Spleen (tissue), 11 donors: ENCODE measurements around the gene GPAM. TPM values are rescaled to one million over a fixed set of nuclear protein-coding genes. Genes with fewer than 3 reads are reported as not detected.

Experiments used
- DNase-seq: peaks from one replicate; pipeline ENCODE4 v3.0.0-alpha.2; 2020
- H3K27ac ChIP-seq, 8 donors: fragments of 200-600 bp; sonication (generic) in 7 of 8; 1 replicate in 4 of 8; 2 replicates in 4 of 8; pipeline versions ENCODE4 v1.5.0 to v1.8.0; 2016 to 2021; ENCODE audit warnings: inconsistent platforms in 4 of 8, mild to moderate bottlenecking in 4 of 8, moderate library complexity in 1 of 8
- H3K27me3 ChIP-seq, 7 donors: fragments of 200-600 bp; sonication (generic) in 6 of 7; replicated peaks in 1 of 7; 1 replicate in 4 of 7; 2 replicates in 3 of 7; pipeline versions ENCODE4 v1.5.0 to v1.8.0; 2016 to 2021; ENCODE audit warnings: inconsistent platforms in 3 of 7, mild to moderate bottlenecking in 1 of 7
- H3K36me3 ChIP-seq, 6 donors: fragments of 200-600 bp; sonication (generic) in 5 of 6; 1 replicate in 4 of 6; 2 replicates in 2 of 6; pipeline versions ENCODE4 v1.5.0 to v1.8.0; 2016 to 2021; ENCODE audit warnings: inconsistent platforms in 2 of 6
- H3K4me1 ChIP-seq, 6 donors: fragments of 200-600 bp; sonication (generic) in 5 of 6; 1 replicate in 3 of 6; 2 replicates in 3 of 6; pipeline versions ENCODE4 v1.5.0 to v1.8.0; 2016 to 2021; ENCODE audit warnings: inconsistent platforms in 3 of 6
- H3K4me3 ChIP-seq, 8 donors: fragments of 200-600 bp; sonication (generic) in 7 of 8; 1 replicate in 4 of 8; 2 replicates in 4 of 8; pipeline versions ENCODE4 v1.5.0 to v1.8.0; 2016 to 2021; ENCODE audit warnings: inconsistent platforms in 4 of 8, mild to moderate bottlenecking in 4 of 8, moderate library complexity in 2 of 8
- H3K9me3 ChIP-seq, 8 donors: fragments of 200-600 bp; sonication (generic) in 7 of 8; 1 replicate in 4 of 8; 2 replicates in 4 of 8; pipeline versions ENCODE4 v1.5.0 to v1.8.0; 2016 to 2021; ENCODE audit warnings: inconsistent platforms in 4 of 8
- POLR2A ChIP-seq, 3 donors: fragments of 450-650 bp; IDR thresholded peaks; one replicate each; pipeline ENCODE4 v1.5.1; 2017; ENCODE audit warnings: antibody characterized with exemption in 3 of 3, mild to moderate bottlenecking in 1 of 3
- POLR2AphosphoS5 ChIP-seq, 3 donors: sonication (generic); formaldehyde crosslinking; IDR thresholded peaks; one replicate each; pipeline ENCODE4 v1.5.1; 2017; ENCODE audit warnings: antibody characterized with exemption in 3 of 3
- WGBS, 5 donors: extraction: QIAGEN DNeasy Blood & Tissue Kit in 3 of 5; methylation state at CpG; one replicate each; pipeline versions ENCODE4 v1.1.5 to v1.1.7; 2013 to 2018; 5-methylcytosine and 5-hydroxymethylcytosine counted together
- intact Hi-C: fragments of 100-400 bp; cut with DNase I; formaldehyde crosslinking; loops from one replicate; pipeline ENCODE4 v1.15.0; 2023; ENCODE audit warnings: low total_unique reads
- polyA plus RNA-seq, 3 donors: library from polyadenylated mRNA; stranded (reverse); fragments of 200-250 nt; gene quantifications; one replicate each; pipeline ENCODE4 v1.2.1, GENCODE V29; 2013
- total RNA-seq, 7 donors: library from RNA; depleted of rRNA in 3 of 7; stranded (reverse); fragments of >200 nt in 3 of 7; fragmentation: NEBNext Ultra II Directional in 4 of 7; extraction: Animal tissue kit (Norgen Biotek cat#: 25700) in 4 of 7; gene quantifications; one replicate each; pipeline versions ENCODE4 v1.1.0 to v1.2.1, GENCODE V29; 2016 to 2021
- TF ChIP-seq, protein P1 (sequence below), 11 experiments: fragments of 200-600 bp in 7 of 11; fragments of 450-650 bp in 4 of 11; sonication (generic) in 4 of 11; IDR thresholded peaks in 8 of 11; conservative IDR thresholded peaks in 3 of 11; 1 replicate in 7 of 11; 2 replicates in 4 of 11; pipeline versions ENCODE4 v1.4.0 to v1.8.0; 2016 to 2021; ENCODE audit warnings: antibody characterized with exemption in 11 of 11, inconsistent platforms in 4 of 11, mild to moderate bottlenecking in 1 of 11
- donor health status: healthy with polysubstance abuse.
- donor health status: DM: no; HTN: no; CAD: no; lungs with moderate emphysema.
- donor health status: DM: no; HTN: no; CAD: no.
- donor health status: Bipolar disorder and iron deficiency.
- donor health status: healthy.
- donor health status: DM: no; HTN: no; CAD: no.
- donor health status: DM: yes; HTN: yes; CAD: no.

Gene GPAM
- total and polyA plus RNA-seq, 10 donors, result 2.6 to 15.0 (median 6.5) TPM

GRCh38 chr10:112224933-112225529 lies 41.5 kb upstream of the GPAM start:
- no peaks in the 10 kb centered on the region for H3K36me3 ChIP-seq
- H3K4me3 ChIP-seq, result no peak overlapping the region
- peaks cover 0 to 8% (median 2%) of the 10 kb centered on the region in 8 donors for H3K9me3 ChIP-seq
- WGBS, 5 donors, result 80 to 94% (median 89%) methylated on average over 2 to 3 of the region's 3 CpGs
- H3K27me3 ChIP-seq, result peaks cover 0 to 12% (median 0%) of the 10 kb centered on the region in 7 donors
- intact Hi-C loops, result no loop called here
- no peaks in the 10 kb centered on the region for H3K4me1 ChIP-seq
- TF ChIP-seq POLR2A (IDR thresholded peaks at IDR 0.05) (no peak), POLR2AphosphoS5 (IDR thresholded peaks at IDR 0.05) (no peak)
- TF ChIP-seq, protein P1, sequence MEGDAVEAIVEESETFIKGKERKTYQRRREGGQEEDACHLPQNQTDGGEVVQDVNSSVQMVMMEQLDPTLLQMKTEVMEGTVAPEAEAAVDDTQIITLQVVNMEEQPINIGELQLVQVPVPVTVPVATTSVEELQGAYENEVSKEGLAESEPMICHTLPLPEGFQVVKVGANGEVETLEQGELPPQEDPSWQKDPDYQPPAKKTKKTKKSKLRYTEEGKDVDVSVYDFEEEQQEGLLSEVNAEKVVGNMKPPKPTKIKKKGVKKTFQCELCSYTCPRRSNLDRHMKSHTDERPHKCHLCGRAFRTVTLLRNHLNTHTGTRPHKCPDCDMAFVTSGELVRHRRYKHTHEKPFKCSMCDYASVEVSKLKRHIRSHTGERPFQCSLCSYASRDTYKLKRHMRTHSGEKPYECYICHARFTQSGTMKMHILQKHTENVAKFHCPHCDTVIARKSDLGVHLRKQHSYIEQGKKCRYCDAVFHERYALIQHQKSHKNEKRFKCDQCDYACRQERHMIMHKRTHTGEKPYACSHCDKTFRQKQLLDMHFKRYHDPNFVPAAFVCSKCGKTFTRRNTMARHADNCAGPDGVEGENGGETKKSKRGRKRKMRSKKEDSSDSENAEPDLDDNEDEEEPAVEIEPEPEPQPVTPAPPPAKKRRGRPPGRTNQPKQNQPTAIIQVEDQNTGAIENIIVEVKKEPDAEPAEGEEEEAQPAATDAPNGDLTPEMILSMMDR (IDR thresholded peaks at IDR 0.05 in 8 of 11, conservative IDR thresholded peaks at IDR 0.05 in 3 of 11), result no peak
- H3K27ac ChIP-seq, result no peak overlapping the region
- DNase-seq, result no peak

DNA sequence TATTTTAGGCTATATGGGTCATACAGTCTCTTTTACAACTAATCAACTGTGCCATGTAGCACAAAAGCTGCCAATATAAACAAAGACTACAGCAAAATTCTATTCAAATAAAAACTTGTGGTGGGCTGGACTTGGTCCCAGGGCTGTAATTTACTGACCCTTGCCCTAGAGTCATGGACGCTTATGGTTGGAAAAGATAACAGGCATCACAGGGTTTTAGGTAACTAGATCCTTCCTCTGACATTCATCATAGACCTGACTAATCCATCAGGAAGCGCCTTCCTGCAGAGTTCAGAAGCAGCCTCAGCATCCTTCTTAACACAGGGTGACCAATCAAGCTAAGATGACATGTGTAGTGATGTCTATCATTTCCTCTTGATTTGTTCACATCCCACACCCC lies 40.2 kb upstream of the GPAM start:
- Histone ChIP-seq H3K4me3 (no peak overlapping the region), H3K27me3 (peaks cover 0 to 8% (median 0%) of the 10 kb centered on the region in 7 donors), H3K4me1 (no peaks in the 10 kb centered on the region), H3K27ac (no peak overlapping the region), H3K9me3 (peaks cover 0 to 14% (median 4%) of the 10 kb centered on the region in 8 donors), H3K36me3 (no peaks in the 10 kb centered on the region)
- no peak for DNase-seq
- TF ChIP-seq POLR2A (IDR thresholded peaks at IDR 0.05), result no peak
- 22 to 76% (median 67%) methylated on average over 2 of the region's 2 CpGs for WGBS, 5 donors
- intact Hi-C loops, result no loop called here

DNA sequence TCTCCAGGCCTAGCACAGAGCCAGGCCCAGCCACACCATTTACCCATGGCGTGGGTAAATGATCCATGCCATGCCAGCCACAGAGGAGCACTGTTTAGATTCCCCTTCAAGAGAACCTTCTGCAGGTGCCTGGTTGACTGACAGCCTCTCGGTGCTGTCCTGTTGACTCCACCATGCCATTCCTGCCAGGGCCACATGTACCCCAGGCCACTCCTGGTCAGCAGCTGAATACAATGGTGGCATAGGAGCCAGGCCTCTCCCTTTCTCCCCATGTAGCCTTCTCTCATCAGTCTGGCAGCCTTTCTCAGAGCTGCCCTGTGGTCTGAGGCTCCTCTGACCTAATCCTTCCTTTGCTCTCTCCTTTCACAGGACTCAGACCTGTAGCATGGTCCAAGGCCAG lies 39.2 kb upstream of the GPAM start:
- intact Hi-C loops, result no loop called here
- Histone ChIP-seq H3K27ac (no peak overlapping the region), H3K4me1 (no peaks in the 10 kb centered on the region), H3K27me3 (peaks cover 0 to 8% (median 0%) of the 10 kb centered on the region in 7 donors), H3K9me3 (peaks cover 0 to 14% (median 4%) of the 10 kb centered on the region in 8 donors), H3K4me3 (no peak overlapping the region), H3K36me3 (no peaks in the 10 kb centered on the region)
- TF ChIP-seq POLR2AphosphoS5 (IDR thresholded peaks at IDR 0.05) (no peak), POLR2A (IDR thresholded peaks at IDR 0.05) (no peak)
- TF ChIP-seq, protein P1 (IDR thresholded peaks at IDR 0.05 in 8 of 11, conservative IDR thresholded peaks at IDR 0.05 in 3 of 11), result no peak
- DNase-seq, result no peak
- WGBS, 5 donors, result 85 to 100% (median 91%) methylated on average over 2 of the region's 2 CpGs

- Histone ChIP-seq H3K4me1 (no peaks in the 10 kb centered on the region), H3K4me3 (no peak overlapping the region), H3K27ac (no peak overlapping the region), H3K27me3 (peaks cover 0 to 11% (median 0%) of the 10 kb centered on the region in 7 donors), H3K36me3 (no peaks in the 10 kb centered on the region), H3K9me3 (peaks cover 0 to 14% (median 4%) of the 10 kb centered on the region in 8 donors)
- intact Hi-C loops, result no loop called here
- TF ChIP-seq, protein P1 (IDR thresholded peaks at IDR 0.05 in 8 of 11, conservative IDR thresholded peaks at IDR 0.05 in 3 of 11), result no peak
- TF ChIP-seq POLR2A (IDR thresholded peaks at IDR 0.05) (no peak), POLR2AphosphoS5 (IDR thresholded peaks at IDR 0.05) (no peak)
- DNase-seq, result no peak
- 74 to 83% (median 77%) methylated on average over 3 of the region's 3 CpGs for WGBS, 5 donors
Observed at GRCh38 chr10:112221545-112221944, 38.0 kb upstream of the GPAM start.
